Small intestine (tissue), 7 donors: ENCODE data around the gene LRMDA. TPM values are rescaled to one million over a fixed set of nuclear protein-coding genes. Genes with fewer than 3 reads are reported as not detected.

Source experiments
- DNase-seq, 2 donors: peaks; one replicate each; pipeline versions ENCODE4 v3.0.0 to v3.0.0-alpha.2; 2013
- FAIRE-seq: peaks from 2 replicates; lab custom pipeline; 2012; peaks lifted over from hg19 to GRCh38; lab: Jason Lieb, UNC
- H3K27ac ChIP-seq, 3 donors: one replicate each; pipeline ENCODE4 v1.5.1; 2013; ENCODE audit warnings: low read length in 2 of 3, mild to moderate bottlenecking in 2 of 3, control low read depth in 1 of 3, inconsistent platforms in 1 of 3, low read depth in 1 of 3, moderate library complexity in 1 of 3
- H3K27me3 ChIP-seq, 3 donors: one replicate each; pipeline ENCODE4 v1.6.1; 2013; ENCODE audit warnings: low read length in 3 of 3, inconsistent platforms in 1 of 3; ENCODE audit not compliant: control insufficient read depth in 3 of 3, insufficient read depth in 3 of 3
- H3K36me3 ChIP-seq, 3 donors: one replicate each; pipeline ENCODE4 v1.6.1; 2013; ENCODE audit warnings: low read length in 3 of 3, inconsistent platforms in 1 of 3, low read depth in 1 of 3, mild to moderate bottlenecking in 1 of 3, moderate library complexity in 1 of 3; ENCODE audit not compliant: control insufficient read depth in 3 of 3, insufficient read depth in 2 of 3
- H3K4me1 ChIP-seq, 3 donors: one replicate each; pipeline ENCODE4 v1.6.1; 2013; ENCODE audit warnings: low read length in 2 of 3, inconsistent platforms in 1 of 3, low read depth in 1 of 3, mild to moderate bottlenecking in 1 of 3, moderate library complexity in 1 of 3; ENCODE audit not compliant: control insufficient read depth in 3 of 3, insufficient read depth in 2 of 3
- H3K4me3 ChIP-seq, 3 donors: one replicate each; pipeline ENCODE4 v1.5.1; 2013; ENCODE audit warnings: low read length in 3 of 3, control low read depth in 1 of 3, inconsistent platforms in 1 of 3, low read depth in 1 of 3, mild to moderate bottlenecking in 1 of 3, moderate library complexity in 1 of 3
- H3K9me3 ChIP-seq, 2 donors: one replicate each; pipeline ENCODE4 v1.6.1; 2013; ENCODE audit warnings: low read depth in 1 of 2, low read length in 1 of 2; ENCODE audit not compliant: control insufficient read depth in 2 of 2, insufficient read depth in 1 of 2
- WGBS, 3 donors: extraction: QIAGEN DNeasy Blood & Tissue Kit; methylation state at CpG; one replicate each; pipeline ENCODE4 v1.1.7; 2013; 5-methylcytosine and 5-hydroxymethylcytosine counted together
- polyA plus RNA-seq, 4 donors: library from polyadenylated mRNA; stranded (reverse) in 3 of 4; unstranded in 1 of 4; fragments of 200-250 nt in 3 of 4; fragments of 120-200 nt in 1 of 4; gene quantifications; one replicate each; pipeline versions ENCODE4 v1.2.1 to v1.2.3, GENCODE V29; 2013
- donor health status: healthy with polysubstance abuse.
- donor health status: control.
- donor health status: control.
- donor health status: Bipolar disorder and iron deficiency.
- donor health status: healthy.

LRMDA gene
- polyA plus RNA-seq, 4 donors = 5.6 to 16.2 (median 6.0) TPM; not detected in 1

GRCh38 chr10:75532253-75532924 lies 101.0 kb downstream of the LRMDA start:
- H3K27ac ChIP-seq = no peak overlapping the region

GRCh38 chr10:75538144-75538543 lies 106.7 kb downstream of the LRMDA start:
- FAIRE-seq = no peak
- no peak overlapping the region for H3K27ac ChIP-seq
- H3K27me3 ChIP-seq = no peaks in the 10 kb centered on the region
- DNase-seq = no peak
- H3K4me3 ChIP-seq = no peak overlapping the region
- 81 to 90% (median 90%) methylated on average over 8 of the region's 8 CpGs for WGBS, 3 donors
- peaks cover 0 to 2% (median 0%) of the 10 kb centered on the region in 3 donors for H3K4me1 ChIP-seq
- no peaks in the 10 kb centered on the region for H3K36me3 ChIP-seq
- H3K9me3 ChIP-seq = no peaks in the 10 kb centered on the region

More at GRCh38 chr10:75532253-75532924, 101.0 kb downstream of the LRMDA start:
- FAIRE-seq = no peak
- H3K36me3 ChIP-seq = no peaks in the 10 kb centered on the region
- H3K4me1 ChIP-seq = no peaks in the 10 kb centered on the region
- H3K27me3 ChIP-seq = no peaks in the 10 kb centered on the region
- no peak for DNase-seq
- H3K9me3 ChIP-seq = no peaks in the 10 kb centered on the region
- no peak overlapping the region for H3K4me3 ChIP-seq
- 81 to 89% (median 88%) methylated on average over 3 of the region's 3 CpGs for WGBS, 3 donors

- Histone ChIP-seq H3K27ac (no peak overlapping the region), H3K36me3 (no peaks in the 10 kb centered on the region), H3K4me3 (no peak overlapping the region), H3K4me1 (peaks cover 0 to 2% (median 0%) of the 10 kb centered on the region in 3 donors), H3K27me3 (no peaks in the 10 kb centered on the region), H3K9me3 (no peaks in the 10 kb centered on the region)
- DNase-seq = no peak
- no peak for FAIRE-seq
- WGBS, 3 donors = 72 to 90% (median 85%) methylated on average over 1 of the region's 1 CpG
Measured at GRCh38 chr10:75538765-75539164, 107.3 kb downstream of the LRMDA start.

GRCh38 chr10:75540357-75540966 lies 109.0 kb downstream of the LRMDA start:
- Histone ChIP-seq H3K9me3 (no peaks in the 10 kb centered on the region), H3K4me3 (no peak overlapping the region), H3K27ac (no peak overlapping the region), H3K36me3 (no peaks in the 10 kb centered on the region), H3K4me1 (peaks cover 0 to 5% (median 0%) of the 10 kb centered on the region in 3 donors), H3K27me3 (no peaks in the 10 kb centered on the region)
- no peak for FAIRE-seq
- WGBS, 3 donors = 73 to 86% (median 80%) methylated on average over 1 of the region's 1 CpG
- no peak for DNase-seq

- peaks cover 0 to 5% (median 0%) of the 10 kb centered on the region in 3 donors for H3K4me1 ChIP-seq
- 68 to 87% (median 87%) methylated on average over 4 of the region's 4 CpGs for WGBS, 3 donors
- FAIRE-seq = no peak
Measured at GRCh38 chr10:75540981-75541380, 109.6 kb downstream of the LRMDA start.

GRCh38 chr10:75541411-75541810 lies 110.0 kb downstream of the LRMDA start:
- Histone ChIP-seq H3K36me3 (no peaks in the 10 kb centered on the region), H3K27ac (no peak overlapping the region), H3K4me3 (no peak overlapping the region), H3K9me3 (no peaks in the 10 kb centered on the region), H3K27me3 (no peaks in the 10 kb centered on the region), H3K4me1 (peaks cover 0 to 5% (median 0%) of the 10 kb centered on the region in 3 donors)
- 83 to 100% (median 86%) methylated on average over 2 of the region's 2 CpGs for whole genome bisulfite sequencing, 3 donors
- DNase-seq (no peak), FAIRE-seq (no peak)

More at GRCh38 chr10:75540981-75541380, 109.6 kb downstream of the LRMDA start:
- H3K27me3 ChIP-seq = no peaks in the 10 kb centered on the region
- H3K4me3 ChIP-seq = no peak overlapping the region
- H3K36me3 ChIP-seq = no peaks in the 10 kb centered on the region
- no peaks in the 10 kb centered on the region for H3K9me3 ChIP-seq
- H3K27ac ChIP-seq = no peak overlapping the region
- DNase-seq = no peak

GRCh38 chr10:75542084-75542483 lies 110.7 kb downstream of the LRMDA start:
- no peak for FAIRE-seq
- WGBS, 3 donors = 82 to 88% (median 82%) methylated on average over 2 of the region's 2 CpGs
- H3K27me3 ChIP-seq = no peaks in the 10 kb centered on the region
- DNase-seq = no peak
- H3K9me3 ChIP-seq = no peaks in the 10 kb centered on the region
- H3K27ac ChIP-seq = no peak overlapping the region
- H3K4me1 ChIP-seq = peaks cover 0 to 5% (median 0%) of the 10 kb centered on the region in 3 donors
- no peak overlapping the region for H3K4me3 ChIP-seq
- H3K36me3 ChIP-seq = no peaks in the 10 kb centered on the region

- Histone ChIP-seq H3K9me3 (no peaks in the 10 kb centered on the region), H3K27me3 (no peaks in the 10 kb centered on the region), H3K27ac (no peak overlapping the region), H3K4me3 (no peak overlapping the region), H3K4me1 (peaks cover 0 to 6% (median 0%) of the 10 kb centered on the region in 3 donors), H3K36me3 (no peaks in the 10 kb centered on the region)
- peak in 1 of 2 donors; percentile 39 for DNase-seq
- WGBS, 3 donors = 72 to 89% (median 79%) methylated on average over 7 of the region's 7 CpGs
- FAIRE-seq = no peak
Measured at GRCh38 chr10:75542906-75543305, 111.5 kb downstream of the LRMDA start.
